ENCODE results near the gene PKDREJ. TPM values are rescaled to one million over a fixed set of nuclear protein-coding genes. Genes with fewer than 3 reads are reported as not detected.

PKDREJ gene
- total RNA-seq, 1 experiment from 2014 or later, result 0.04 TPM

DNA sequence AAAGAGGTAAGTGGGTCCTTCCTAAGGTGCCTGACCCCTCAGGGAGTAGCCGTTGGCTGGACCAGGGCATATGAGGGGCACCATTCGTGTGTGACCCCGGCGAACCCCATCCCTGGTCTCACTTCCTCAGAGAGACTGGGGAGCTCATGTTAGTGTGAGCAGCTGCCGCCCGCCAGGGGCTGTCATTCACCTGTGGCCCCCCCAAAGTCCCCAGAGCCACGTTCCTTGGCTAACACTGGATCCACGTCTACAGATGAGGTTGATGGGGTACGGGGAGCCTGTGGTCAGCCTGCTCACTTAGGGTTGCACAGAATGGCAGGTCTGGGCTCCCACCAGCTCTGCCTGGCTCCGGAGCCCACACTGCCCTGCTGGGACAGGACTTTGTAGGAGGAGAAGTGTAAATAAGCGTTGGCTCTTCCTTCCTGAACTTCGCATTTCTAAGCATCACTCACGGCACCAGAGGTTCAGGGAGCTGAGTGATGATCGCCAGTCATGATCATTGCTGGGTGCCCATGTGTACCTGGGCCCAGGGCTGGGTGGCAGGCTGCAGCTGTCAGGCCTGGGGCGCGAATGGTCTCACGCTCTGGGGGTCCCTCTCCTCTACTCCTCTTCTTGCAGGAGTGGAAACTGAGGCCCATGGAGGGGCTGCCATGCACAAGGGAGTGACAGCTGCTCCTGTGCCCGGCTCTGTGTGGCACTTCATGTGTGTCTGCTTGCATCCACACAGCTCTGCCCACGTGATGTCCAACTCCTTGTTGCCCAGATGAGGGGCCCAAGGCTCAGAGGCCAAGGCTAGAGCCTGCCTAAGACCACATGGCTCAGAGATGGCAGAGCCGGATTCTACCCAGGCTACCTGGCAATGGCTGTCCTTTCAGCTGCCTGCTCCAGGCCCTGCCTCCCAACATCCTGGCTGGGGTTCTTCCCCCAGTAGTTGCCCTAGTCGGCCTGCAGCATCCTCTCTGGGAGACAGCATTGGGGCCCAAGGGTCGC, 15.8 kb upstream of the PKDREJ start:
- H2AK5ac ChIP-seq (ENCODE audit: insufficient read length, low read length), result no peak overlapping the region
- no peaks in the 10 kb centered on the region for H3K4me1 Mint-ChIP-seq
- H2BK15ac ChIP-seq (ENCODE audit: low read depth, low read length), result no peak overlapping the region
- peaks cover 0 to 5% of the 10 kb centered on the region in 2 experiments; a peak in 1 of 5 replicates for H3K9me3 Mint-ChIP-seq
- H4K91ac ChIP-seq (ENCODE audit: insufficient read length, low read depth, low read length), result no peak overlapping the region
- no peak overlapping the region for H4K5ac ChIP-seq (ENCODE audit: insufficient read length, low read depth, low read length)
- no peak overlapping the region for H3K27ac ChIP-seq (ENCODE audit: insufficient read length, low read depth, low read length)
- no peaks in the 10 kb centered on the region for H3K27me3 ChIP-seq (ENCODE audit: insufficient read depth, low read length)
- no peak overlapping the region for H3K14ac ChIP-seq (ENCODE audit: insufficient read depth, low read length)
- no peaks in the 10 kb centered on the region for H4K20me1 ChIP-seq (ENCODE audit: control insufficient read depth, insufficient read depth, insufficient read length)
- no peak overlapping the region for H2BK12ac ChIP-seq (ENCODE audit: insufficient read length, low read depth, low read length)
- H3K4me1 ChIP-seq (ENCODE audit: insufficient read depth, low read length), result no peaks in the 10 kb centered on the region
- H3K23ac ChIP-seq (ENCODE audit: insufficient read length, low read depth, low read length), result no peak overlapping the region
- H2BK5ac ChIP-seq (ENCODE audit: insufficient read length, low read length), result no peak overlapping the region
- no peaks in the 10 kb centered on the region for H3K79me2 ChIP-seq (ENCODE audit: insufficient read depth, low read length)
- no peaks in the 10 kb centered on the region for H3K79me1 ChIP-seq (ENCODE audit: insufficient read depth, low read depth, low read length, poor library complexity, severe bottlenecking)
- no peak overlapping the region for H3K56ac ChIP-seq (ENCODE audit: insufficient read length, low read depth, low read length)
- H3K4me3 Mint-ChIP-seq, result no peak overlapping the region
- DNase-seq, result no peak
- H2BK20ac ChIP-seq (ENCODE audit: low read depth, low read length, poor library complexity, severe bottlenecking), result no peak overlapping the region
- WGBS (ENCODE audit: extremely low coverage, insufficient read length, low lambda C conversion rate), result no CpG with 5 or more reads among the region's 22 CpGs
- H3K23me2 ChIP-seq (ENCODE audit: insufficient read length, low read depth, low read length, poor library complexity, severe bottlenecking), result no peaks in the 10 kb centered on the region
- peaks cover 24 to 61% (median 56%) of the 10 kb centered on the region in 3 experiments; a peak in 6 of 7 replicates for H3K36me3 Mint-ChIP-seq (ENCODE audit: insufficient read depth in 1 of 3, low read depth in 3 of 3)
- no peak overlapping the region for H4K8ac ChIP-seq (replicated peaks; ENCODE audit: insufficient read length, low read depth, low read length)
- no peak overlapping the region for H3K4ac ChIP-seq (ENCODE audit: low read depth, low read length)
- H3K9ac ChIP-seq (ENCODE audit: extremely low read depth, insufficient read length, low read length), result no peak overlapping the region
- no peak overlapping the region for H2BK120ac ChIP-seq (ENCODE audit: low read depth, low read length, poor library complexity, severe bottlenecking)
- no peak overlapping the region for H3T11ph ChIP-seq (ENCODE audit: low read length)
- no peak overlapping the region for H3K18ac ChIP-seq (ENCODE audit: insufficient read length, low read depth, low read length)
- H3K27ac Mint-ChIP-seq, result no peak overlapping the region
- H2AFZ ChIP-seq (ENCODE audit: low read length), result no peak overlapping the region
- H3K4me2 ChIP-seq (ENCODE audit: insufficient read depth, insufficient read length, low read length), result no peak overlapping the region
- no peaks in the 10 kb centered on the region for H3K27me3 Mint-ChIP-seq (ENCODE audit: low read depth)
- H3K9me3 ChIP-seq (ENCODE audit: control insufficient read depth, low read depth, low read length), result no peaks in the 10 kb centered on the region
- TF ChIP-seq, protein P1, sequence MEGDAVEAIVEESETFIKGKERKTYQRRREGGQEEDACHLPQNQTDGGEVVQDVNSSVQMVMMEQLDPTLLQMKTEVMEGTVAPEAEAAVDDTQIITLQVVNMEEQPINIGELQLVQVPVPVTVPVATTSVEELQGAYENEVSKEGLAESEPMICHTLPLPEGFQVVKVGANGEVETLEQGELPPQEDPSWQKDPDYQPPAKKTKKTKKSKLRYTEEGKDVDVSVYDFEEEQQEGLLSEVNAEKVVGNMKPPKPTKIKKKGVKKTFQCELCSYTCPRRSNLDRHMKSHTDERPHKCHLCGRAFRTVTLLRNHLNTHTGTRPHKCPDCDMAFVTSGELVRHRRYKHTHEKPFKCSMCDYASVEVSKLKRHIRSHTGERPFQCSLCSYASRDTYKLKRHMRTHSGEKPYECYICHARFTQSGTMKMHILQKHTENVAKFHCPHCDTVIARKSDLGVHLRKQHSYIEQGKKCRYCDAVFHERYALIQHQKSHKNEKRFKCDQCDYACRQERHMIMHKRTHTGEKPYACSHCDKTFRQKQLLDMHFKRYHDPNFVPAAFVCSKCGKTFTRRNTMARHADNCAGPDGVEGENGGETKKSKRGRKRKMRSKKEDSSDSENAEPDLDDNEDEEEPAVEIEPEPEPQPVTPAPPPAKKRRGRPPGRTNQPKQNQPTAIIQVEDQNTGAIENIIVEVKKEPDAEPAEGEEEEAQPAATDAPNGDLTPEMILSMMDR (conservative IDR thresholded peaks at IDR 0.05), result no peak

All from H9 (cell line).